Measurements from ENCODE around the gene BSDC1. TPM values are rescaled to one million over a fixed set of nuclear protein-coding genes. Genes with fewer than 3 reads are reported as not detected.

Gene BSDC1
- total RNA-seq, 1 experiment from 2014 or later = 47.0 TPM

DNA sequence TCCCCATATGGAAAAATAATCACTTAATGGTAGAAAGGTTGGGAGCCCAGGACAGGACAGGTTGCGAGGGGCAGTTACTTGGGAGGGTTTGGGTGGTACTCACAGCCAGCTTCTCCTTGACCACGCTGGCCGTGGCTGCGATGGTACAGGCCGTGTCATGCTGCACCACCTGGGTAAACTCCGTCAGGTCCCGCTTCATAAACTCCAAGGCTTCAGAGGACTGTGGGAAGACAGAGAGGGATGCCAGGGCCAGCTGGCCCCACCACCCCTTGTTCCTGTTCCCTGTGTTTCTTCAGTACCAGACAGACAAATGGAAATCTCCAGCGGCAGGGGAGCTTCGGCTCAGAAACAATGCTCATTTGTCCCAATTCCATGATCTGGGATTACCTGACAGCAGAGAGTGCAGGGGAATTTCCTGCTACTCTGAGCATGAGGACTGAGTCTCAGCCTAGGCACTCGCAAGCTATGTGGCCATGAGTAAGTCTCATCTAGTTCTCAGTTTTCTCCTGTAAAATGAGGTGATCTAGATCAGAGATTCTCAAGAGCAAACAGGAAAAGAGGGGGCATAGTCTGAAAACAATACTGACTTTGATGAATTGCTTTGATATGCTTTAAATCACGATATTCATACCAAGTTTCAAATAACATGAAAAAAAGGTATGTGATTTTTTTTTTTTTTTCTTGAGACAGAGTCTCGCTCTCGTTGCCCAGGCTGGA is 7.4 kb downstream of the BSDC1 start:
- no peak for DNase-seq (ENCODE audit: low read depth, low spot score)
- TF ChIP-seq EGR1 (IDR thresholded peaks at IDR 0.05; ENCODE audit: low read depth) (no peak), EZH2 (IDR thresholded peaks at IDR 0.05) (no peak), ELF1 (IDR thresholded peaks at IDR 0.05; ENCODE audit: borderline replicate concordance, low read depth) (no peak), EZH2phosphoT487 (IDR thresholded peaks at IDR 0.05; ENCODE audit: borderline replicate concordance) (no peak), ZNF274 (IDR thresholded peaks at IDR 0.05; ENCODE audit: low read depth, low read length) (no peak), CEBPB (IDR thresholded peaks at IDR 0.05; ENCODE audit: low read depth) (no peak), CBX3 (IDR thresholded peaks at IDR 0.05; ENCODE audit: low read depth) (no peak), JUND (IDR thresholded peaks at IDR 0.05) (no peak), ZFX (IDR thresholded peaks at IDR 0.05) (no peak), POLR2AphosphoS5 (IDR thresholded peaks at IDR 0.05; ENCODE audit: low read depth, low read length) (no peak), YY1 (IDR thresholded peaks at IDR 0.05; ENCODE audit: extremely low read depth, insufficient replicate concordance, low read depth, low read length) (no peak), SP1 (IDR thresholded peaks at IDR 0.05; ENCODE audit: low read depth) (no peak), RAD21 (IDR thresholded peaks at IDR 0.05; ENCODE audit: low read depth) (no peak), FOSL1 (IDR thresholded peaks at IDR 0.05; ENCODE audit: low read depth) (no peak), SIN3A (IDR thresholded peaks at IDR 0.05; ENCODE audit: low read depth) (no peak)
- TF ChIP-seq, protein P1, sequence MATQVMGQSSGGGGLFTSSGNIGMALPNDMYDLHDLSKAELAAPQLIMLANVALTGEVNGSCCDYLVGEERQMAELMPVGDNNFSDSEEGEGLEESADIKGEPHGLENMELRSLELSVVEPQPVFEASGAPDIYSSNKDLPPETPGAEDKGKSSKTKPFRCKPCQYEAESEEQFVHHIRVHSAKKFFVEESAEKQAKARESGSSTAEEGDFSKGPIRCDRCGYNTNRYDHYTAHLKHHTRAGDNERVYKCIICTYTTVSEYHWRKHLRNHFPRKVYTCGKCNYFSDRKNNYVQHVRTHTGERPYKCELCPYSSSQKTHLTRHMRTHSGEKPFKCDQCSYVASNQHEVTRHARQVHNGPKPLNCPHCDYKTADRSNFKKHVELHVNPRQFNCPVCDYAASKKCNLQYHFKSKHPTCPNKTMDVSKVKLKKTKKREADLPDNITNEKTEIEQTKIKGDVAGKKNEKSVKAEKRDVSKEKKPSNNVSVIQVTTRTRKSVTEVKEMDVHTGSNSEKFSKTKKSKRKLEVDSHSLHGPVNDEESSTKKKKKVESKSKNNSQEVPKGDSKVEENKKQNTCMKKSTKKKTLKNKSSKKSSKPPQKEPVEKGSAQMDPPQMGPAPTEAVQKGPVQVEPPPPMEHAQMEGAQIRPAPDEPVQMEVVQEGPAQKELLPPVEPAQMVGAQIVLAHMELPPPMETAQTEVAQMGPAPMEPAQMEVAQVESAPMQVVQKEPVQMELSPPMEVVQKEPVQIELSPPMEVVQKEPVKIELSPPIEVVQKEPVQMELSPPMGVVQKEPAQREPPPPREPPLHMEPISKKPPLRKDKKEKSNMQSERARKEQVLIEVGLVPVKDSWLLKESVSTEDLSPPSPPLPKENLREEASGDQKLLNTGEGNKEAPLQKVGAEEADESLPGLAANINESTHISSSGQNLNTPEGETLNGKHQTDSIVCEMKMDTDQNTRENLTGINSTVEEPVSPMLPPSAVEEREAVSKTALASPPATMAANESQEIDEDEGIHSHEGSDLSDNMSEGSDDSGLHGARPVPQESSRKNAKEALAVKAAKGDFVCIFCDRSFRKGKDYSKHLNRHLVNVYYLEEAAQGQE (IDR thresholded peaks at IDR 0.05; ENCODE audit: low read depth) = no peak
- TF ChIP-seq, protein P2, sequence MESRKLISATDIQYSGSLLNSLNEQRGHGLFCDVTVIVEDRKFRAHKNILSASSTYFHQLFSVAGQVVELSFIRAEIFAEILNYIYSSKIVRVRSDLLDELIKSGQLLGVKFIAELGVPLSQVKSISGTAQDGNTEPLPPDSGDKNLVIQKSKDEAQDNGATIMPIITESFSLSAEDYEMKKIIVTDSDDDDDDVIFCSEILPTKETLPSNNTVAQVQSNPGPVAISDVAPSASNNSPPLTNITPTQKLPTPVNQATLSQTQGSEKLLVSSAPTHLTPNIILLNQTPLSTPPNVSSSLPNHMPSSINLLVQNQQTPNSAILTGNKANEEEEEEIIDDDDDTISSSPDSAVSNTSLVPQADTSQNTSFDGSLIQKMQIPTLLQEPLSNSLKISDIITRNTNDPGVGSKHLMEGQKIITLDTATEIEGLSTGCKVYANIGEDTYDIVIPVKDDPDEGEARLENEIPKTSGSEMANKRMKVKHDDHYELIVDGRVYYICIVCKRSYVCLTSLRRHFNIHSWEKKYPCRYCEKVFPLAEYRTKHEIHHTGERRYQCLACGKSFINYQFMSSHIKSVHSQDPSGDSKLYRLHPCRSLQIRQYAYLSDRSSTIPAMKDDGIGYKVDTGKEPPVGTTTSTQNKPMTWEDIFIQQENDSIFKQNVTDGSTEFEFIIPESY (IDR thresholded peaks at IDR 0.05; ENCODE audit: extremely low read depth, insufficient replicate concordance, low read length) = no peak
- TF ChIP-seq, protein P3, sequence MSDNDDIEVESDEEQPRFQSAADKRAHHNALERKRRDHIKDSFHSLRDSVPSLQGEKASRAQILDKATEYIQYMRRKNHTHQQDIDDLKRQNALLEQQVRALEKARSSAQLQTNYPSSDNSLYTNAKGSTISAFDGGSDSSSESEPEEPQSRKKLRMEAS (IDR thresholded peaks at IDR 0.05) = no peak
- TF ChIP-seq, protein P4, sequence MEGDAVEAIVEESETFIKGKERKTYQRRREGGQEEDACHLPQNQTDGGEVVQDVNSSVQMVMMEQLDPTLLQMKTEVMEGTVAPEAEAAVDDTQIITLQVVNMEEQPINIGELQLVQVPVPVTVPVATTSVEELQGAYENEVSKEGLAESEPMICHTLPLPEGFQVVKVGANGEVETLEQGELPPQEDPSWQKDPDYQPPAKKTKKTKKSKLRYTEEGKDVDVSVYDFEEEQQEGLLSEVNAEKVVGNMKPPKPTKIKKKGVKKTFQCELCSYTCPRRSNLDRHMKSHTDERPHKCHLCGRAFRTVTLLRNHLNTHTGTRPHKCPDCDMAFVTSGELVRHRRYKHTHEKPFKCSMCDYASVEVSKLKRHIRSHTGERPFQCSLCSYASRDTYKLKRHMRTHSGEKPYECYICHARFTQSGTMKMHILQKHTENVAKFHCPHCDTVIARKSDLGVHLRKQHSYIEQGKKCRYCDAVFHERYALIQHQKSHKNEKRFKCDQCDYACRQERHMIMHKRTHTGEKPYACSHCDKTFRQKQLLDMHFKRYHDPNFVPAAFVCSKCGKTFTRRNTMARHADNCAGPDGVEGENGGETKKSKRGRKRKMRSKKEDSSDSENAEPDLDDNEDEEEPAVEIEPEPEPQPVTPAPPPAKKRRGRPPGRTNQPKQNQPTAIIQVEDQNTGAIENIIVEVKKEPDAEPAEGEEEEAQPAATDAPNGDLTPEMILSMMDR (IDR thresholded peaks at IDR 0.05 in 2 of 3, conservative IDR thresholded peaks at IDR 0.05 in 1 of 3; ENCODE audit: borderline replicate concordance in 1 of 3, insufficient read depth in 1 of 3, low read depth in 2 of 3, low read length in 2 of 3) = no peak
- TF ChIP-seq, protein P5, sequence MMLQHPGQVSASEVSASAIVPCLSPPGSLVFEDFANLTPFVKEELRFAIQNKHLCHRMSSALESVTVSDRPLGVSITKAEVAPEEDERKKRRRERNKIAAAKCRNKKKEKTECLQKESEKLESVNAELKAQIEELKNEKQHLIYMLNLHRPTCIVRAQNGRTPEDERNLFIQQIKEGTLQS (IDR thresholded peaks at IDR 0.05) = no peak
- Histone ChIP-seq H3K27me3 (ENCODE audit: insufficient read depth, low read length) (no peaks in the 10 kb centered on the region), H3K79me2 (ENCODE audit: insufficient read depth, low read length) (no peaks in the 10 kb centered on the region; the same call in 1 of the 2 replicates), H3K4me3 (replicated peaks in 1 of 2; ENCODE audit: low read depth in 1 of 2, low read length in 2 of 2) (no peak overlapping the region), H3K27ac (ENCODE audit: low read depth, low read length) (no peak overlapping the region), H3K36me3 (ENCODE audit: control insufficient read depth in 1 of 2, insufficient read depth in 2 of 2, low read length in 2 of 2) (peaks cover 8 to 32% of the 10 kb centered on the region in 2 experiments; a peak in 2 of 4 replicates), H3K9me2 (ENCODE audit: insufficient read depth) (no peaks in the 10 kb centered on the region), H3K4me1 (ENCODE audit: control insufficient read depth in 1 of 2, insufficient read depth in 2 of 2, low read length in 2 of 2) (no peaks in the 10 kb centered on the region), H4K20me1 (ENCODE audit: insufficient read depth) (no peaks in the 10 kb centered on the region), H2AFZ (ENCODE audit: low read depth, low read length, poor library complexity, severe bottlenecking) (no peak overlapping the region), H3K4me2 (ENCODE audit: low read length) (no peak overlapping the region), H3K9ac (ENCODE audit: low read length) (no peak overlapping the region), H3K9me3 (ENCODE audit: control insufficient read depth in 1 of 2, insufficient read depth in 1 of 2, low read depth in 1 of 2, low read length in 2 of 2) (no peaks in the 10 kb centered on the region)
- ATAC-seq = no peak
- no TSS peak for BruUV-seq (replicated peaks)
- intact Hi-C loops (cut with micrococcal nuclease) = no loop called here
- ChIA-PET CTCF (interaction anchor here (1.3 kb wide), 1 partner anchor 171 kb away, joined by 4 read pairs; no protein-coding TSS in a partner anchor), POLR2A (no interaction called here), RAD21 (ENCODE audit: low non-redundant PET in 1 of 2, low total read pairs in 2 of 2, uncharacterized antibody in 2 of 2, unreplicated experiment in 2 of 2) (no interaction called here)

Data from HCT116 (cell line).